Aorta (tissue), 5 donors: Measurements from ENCODE around the gene KRT74. TPM values are rescaled to one million over a fixed set of nuclear protein-coding genes. Genes with fewer than 3 reads are reported as not detected.

Experiments used
- ATAC-seq: fragments of 200-7000 bp; cut with Tn5 transposase; one replicate; pipeline ENCODE4 v1.9.1; 2022; ENCODE audit warnings: moderate library complexity; ENCODE audit not compliant: low FRiP score
- DNase-seq, 2 donors: peaks; one replicate each; pipeline ENCODE4 v3.0.0-alpha.2; 2020
- H3K27ac ChIP-seq, 2 donors: one replicate each; pipeline ENCODE4 v1.5.1; 2013; ENCODE audit warnings: low read length in 2 of 2, mild to moderate bottlenecking in 2 of 2, moderate library complexity in 2 of 2, control low read depth in 1 of 2, inconsistent platforms in 1 of 2, low read depth in 1 of 2
- H3K27me3 ChIP-seq, 2 donors: one replicate each; pipeline ENCODE4 v1.6.1; 2013; ENCODE audit warnings: control low read depth in 1 of 2, low read length in 1 of 2, mild to moderate bottlenecking in 1 of 2, moderate library complexity in 1 of 2; ENCODE audit not compliant: insufficient read depth in 2 of 2, control insufficient read depth in 1 of 2
- H3K36me3 ChIP-seq, 2 donors: one replicate each; pipeline ENCODE4 v1.6.1; 2013; ENCODE audit warnings: control low read depth in 1 of 2, low read length in 1 of 2, mild to moderate bottlenecking in 1 of 2; ENCODE audit not compliant: insufficient read depth in 2 of 2, control insufficient read depth in 1 of 2
- H3K4me1 ChIP-seq, 2 donors: one replicate each; pipeline ENCODE4 v1.6.1; 2013; ENCODE audit warnings: low read length in 2 of 2, control low read depth in 1 of 2, mild to moderate bottlenecking in 1 of 2, moderate library complexity in 1 of 2; ENCODE audit not compliant: insufficient read depth in 2 of 2, control insufficient read depth in 1 of 2
- H3K4me3 ChIP-seq, 2 donors: one replicate each; pipeline ENCODE4 v1.5.1; 2013; ENCODE audit warnings: low read length in 2 of 2, control low read depth in 1 of 2, mild to moderate bottlenecking in 1 of 2
- H3K9me3 ChIP-seq: one replicate; pipeline ENCODE4 v1.6.1; 2013; ENCODE audit warnings: mild to moderate bottlenecking, low read length; ENCODE audit not compliant: control insufficient read depth
- WGBS, 2 donors: extraction: QIAGEN DNeasy Blood & Tissue Kit; methylation state at CpG; one replicate each; pipeline ENCODE4 v1.1.7; 2013; 5-methylcytosine and 5-hydroxymethylcytosine counted together
- intact Hi-C, 2 donors: fragments of 100-400 bp; cut with DNase I; formaldehyde crosslinking; loops; one replicate each; pipeline versions ENCODE4 v1.14.2 to v1.15.0; 2022
- polyA plus RNA-seq, 2 donors: library from polyadenylated mRNA; stranded (reverse); fragments of 200-250 nt; gene quantifications; one replicate each; pipeline ENCODE4 v1.2.3, GENCODE V29; 2013
- total RNA-seq, 2 donors: library from RNA; stranded (reverse); fragmentation: NEBNext Ultra II Directional; extraction: Animal tissue kit (Norgen Biotek cat#: 25700); gene quantifications; one replicate each; pipeline ENCODE4 v1.2.1, GENCODE V29; 2021
- donor health status: healthy with polysubstance abuse.
- donor health status: Bipolar disorder and iron deficiency.
- donor health status: DM: no; HTN: no; CAD: no.
- donor health status: DM: no; HTN: no; CAD: no.
- donor health status: DM: yes; HTN: yes; CAD: no.

The KRT74 gene
- total and polyA plus RNA-seq, 4 donors = not detected

DNA sequence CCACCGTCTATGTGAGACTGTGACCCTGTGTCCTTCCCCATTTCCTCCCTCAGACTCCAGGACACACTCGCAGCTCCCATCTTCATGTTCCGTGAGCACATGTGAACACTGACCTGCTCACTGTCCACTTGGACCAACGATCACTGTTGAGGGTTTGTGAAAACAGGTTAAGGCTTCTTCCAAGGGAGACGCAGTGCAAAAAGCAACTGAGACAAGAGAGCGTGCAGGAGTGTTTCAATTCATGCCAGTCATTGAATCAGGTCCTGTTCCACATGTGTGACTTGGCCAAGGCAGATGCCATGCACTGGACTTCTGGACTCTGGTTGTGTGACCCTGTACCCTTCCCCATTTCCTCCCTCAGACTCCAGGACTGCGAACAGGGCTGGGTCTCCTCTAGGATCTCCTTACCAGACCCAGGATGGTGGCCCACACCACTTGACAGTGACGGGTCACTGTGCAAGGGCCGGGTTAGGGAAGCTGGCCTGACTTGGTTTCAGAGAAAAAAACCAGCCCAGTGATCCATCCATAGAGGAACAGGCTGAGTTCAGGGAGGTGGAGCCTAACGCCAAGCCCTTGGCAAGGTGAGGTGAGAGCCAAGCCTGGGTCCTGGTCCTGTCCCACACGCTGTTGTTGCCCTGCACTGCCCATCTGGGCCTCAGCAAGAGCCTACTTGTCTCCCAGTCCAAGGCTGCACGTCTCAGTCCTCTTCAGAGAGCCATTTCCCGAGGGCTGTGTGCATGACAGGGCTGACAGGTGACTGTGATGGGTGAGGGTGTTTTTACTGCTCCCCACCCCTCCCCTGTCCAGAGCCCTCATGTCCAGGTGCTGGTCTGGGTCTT, 47.8 kb downstream of the KRT74 start:
- no peaks in the 10 kb centered on the region for H3K27me3 ChIP-seq
- DNase-seq (peak in 1 of 2 donors; percentile 27), ATAC-seq (no peak)
- no peaks in the 10 kb centered on the region for H3K36me3 ChIP-seq
- H3K4me1 ChIP-seq = no peaks in the 10 kb centered on the region
- intact Hi-C loops = no loop called here
- 87 to 88% methylated on average over 13 of the region's 13 CpGs for WGBS, 2 donors
- H3K27ac ChIP-seq = no peak overlapping the region
- no peak overlapping the region for H3K4me3 ChIP-seq
- H3K9me3 ChIP-seq = no peaks in the 10 kb centered on the region

- 86 to 87% methylated on average over 5 of the region's 5 CpGs for WGBS, 2 donors
- Histone ChIP-seq H3K36me3 (no peaks in the 10 kb centered on the region), H3K9me3 (no peaks in the 10 kb centered on the region), H3K27me3 (no peaks in the 10 kb centered on the region), H3K4me1 (no peaks in the 10 kb centered on the region), H3K27ac (no peak overlapping the region), H3K4me3 (no peak overlapping the region)
- intact Hi-C loops = no loop called here
- no peak for DNase-seq
- ATAC-seq = no peak
These were observed 48.6 kb downstream of the KRT74 start for GRCh38 chr12:52524898-52525591.

- intact Hi-C loops = no loop called here
These were observed 49.3 kb downstream of the KRT74 start for GRCh38 chr12:52524241-52524897.

DNA sequence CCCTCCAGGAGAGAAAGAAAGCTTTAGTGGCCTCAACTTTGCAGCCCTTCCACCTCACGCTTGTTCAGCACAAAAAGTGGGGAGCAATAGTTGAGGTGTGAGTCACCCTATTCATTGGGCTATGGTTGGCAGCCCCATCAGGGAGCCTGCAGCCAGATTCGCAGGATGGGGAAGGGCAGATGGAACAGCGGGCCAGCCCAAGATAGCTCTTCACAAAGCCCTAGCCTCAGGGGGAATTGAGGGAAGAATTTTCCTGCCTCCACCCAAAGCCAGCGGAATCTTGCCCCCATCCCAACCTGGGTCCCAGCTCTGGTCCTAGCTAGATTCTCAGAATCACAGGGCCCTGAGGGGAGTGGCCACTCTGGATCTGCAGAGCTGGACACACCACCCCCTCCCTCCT, 49.8 kb downstream of the KRT74 start:
- Histone ChIP-seq H3K4me3 (no peak overlapping the region), H3K9me3 (no peaks in the 10 kb centered on the region), H3K27me3 (no peaks in the 10 kb centered on the region), H3K27ac (no peak overlapping the region), H3K4me1 (no peaks in the 10 kb centered on the region), H3K36me3 (no peaks in the 10 kb centered on the region)
- ATAC-seq (no peak), DNase-seq (no peak)
- intact Hi-C loops = no loop called here
- 93 to 94% methylated on average over 4 of the region's 4 CpGs for whole genome bisulfite sequencing, 2 donors

More at GRCh38 chr12:52524241-52524897, 49.3 kb downstream of the KRT74 start:
- 81 to 82% methylated on average over 6 of the region's 6 CpGs for WGBS, 2 donors
- Histone ChIP-seq H3K4me1 (no peaks in the 10 kb centered on the region), H3K27ac (no peak overlapping the region), H3K36me3 (no peaks in the 10 kb centered on the region), H3K9me3 (no peaks in the 10 kb centered on the region), H3K4me3 (no peak overlapping the region), H3K27me3 (no peaks in the 10 kb centered on the region)
- ATAC-seq (no peak), DNase-seq (no peak)

GRCh38 chr12:52522346-52523011, 51.2 kb downstream of the KRT74 start:
- intact Hi-C loops = no loop called here
- no peak overlapping the region for H3K4me3 ChIP-seq
- no peaks in the 10 kb centered on the region for H3K36me3 ChIP-seq
- DNase-seq (no peak), ATAC-seq (no peak)
- no peak overlapping the region for H3K27ac ChIP-seq
- no peaks in the 10 kb centered on the region for H3K4me1 ChIP-seq
- no peaks in the 10 kb centered on the region for H3K9me3 ChIP-seq
- no peaks in the 10 kb centered on the region for H3K27me3 ChIP-seq
- WGBS, 2 donors = 41% methylated on average over 10 of the region's 10 CpGs

- Histone ChIP-seq H3K27ac (peak overlapping the region in 1 of 2 donors; percentile 23), H3K4me1 (no peaks in the 10 kb centered on the region), H3K4me3 (no peak overlapping the region), H3K27me3 (no peaks in the 10 kb centered on the region), H3K36me3 (no peaks in the 10 kb centered on the region), H3K9me3 (no peaks in the 10 kb centered on the region)
- WGBS, 2 donors = 83 to 86% methylated on average over 10 of the region's 10 CpGs
- ATAC-seq (no peak), DNase-seq (no peak)
- intact Hi-C loops = no loop called here
These were observed 51.9 kb downstream of the KRT74 start for GRCh38 chr12:52521568-52522266.

DNA sequence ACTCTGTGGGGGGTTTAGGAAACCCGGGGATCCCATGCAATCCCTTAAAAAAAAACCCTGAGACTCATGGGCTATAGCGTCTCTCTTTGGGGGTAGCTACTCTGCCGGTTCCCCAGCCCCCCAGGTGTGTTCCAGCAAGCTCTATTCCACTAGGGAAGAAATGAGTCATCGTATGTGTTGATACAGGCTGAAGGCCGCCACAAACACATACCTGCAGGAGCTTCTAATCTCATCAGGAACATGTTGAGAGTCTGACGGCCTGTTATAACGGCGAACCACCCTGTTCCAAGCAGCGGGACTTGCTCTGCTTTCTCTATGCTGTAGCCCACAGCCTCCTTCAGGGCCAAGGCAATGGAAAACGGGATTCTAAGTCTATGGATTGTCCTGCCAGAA, 52.5 kb downstream of the KRT74 start:
- Histone ChIP-seq H3K4me3 (no peak overlapping the region), H3K27me3 (no peaks in the 10 kb centered on the region), H3K27ac (peak overlapping the region in 1 of 2 donors; percentile 23), H3K4me1 (no peaks in the 10 kb centered on the region), H3K36me3 (no peaks in the 10 kb centered on the region), H3K9me3 (no peaks in the 10 kb centered on the region)
- ATAC-seq = no peak
- intact Hi-C loops = no loop called here
- 65 to 68% methylated on average over 10 of the region's 10 CpGs for WGBS, 2 donors
- DNase-seq = no peak
